HepG2 (cell line): ENCODE measurements around the gene ALKBH5. TPM values are rescaled to one million over a fixed set of nuclear protein-coding genes. Genes with fewer than 3 reads are reported as not detected.

Experiments used
- AHR ChIP-seq: IDR thresholded peaks from 2 replicates; pipeline ENCODE4 v1.6.1; 2018; ENCODE audit warnings: missing genetic modification reagents, missing compliant biosample characterization
- ELF3 ChIP-seq: IDR thresholded peaks from 2 replicates; pipeline ENCODE4 v1.6.1; 2016; ENCODE audit warnings: missing genetic modification reagents, missing compliant biosample characterization
- IKZF1 ChIP-seq: fragments of 450-650 bp; IDR thresholded peaks from 2 replicates; pipeline ENCODE4 v1.7.1; 2016
- IRX3 ChIP-seq: sonication (generic); formaldehyde crosslinking; IDR thresholded peaks from 2 replicates; pipeline ENCODE4 v1.8.1; 2023; ENCODE audit warnings: mild to moderate bottlenecking, low read depth, missing genetic modification reagents, borderline replicate concordance
- JARID2 ChIP-seq: sonication (generic); formaldehyde crosslinking; IDR thresholded peaks from 2 replicates; pipeline ENCODE4 v1.8.1; 2023; ENCODE audit warnings: missing genetic modification reagents, inconsistent platforms; ENCODE audit not compliant: insufficient replicate concordance
- KLF11 ChIP-seq: IDR thresholded peaks from 2 replicates; pipeline ENCODE4 v1.6.1; 2016; ENCODE audit warnings: missing compliant biosample characterization
- NFE2 ChIP-seq: sonication (generic); formaldehyde crosslinking; IDR thresholded peaks from 2 replicates; pipeline ENCODE4 v1.4.0; 2020; ENCODE audit warnings: missing genetic modification reagents
- NR3C1 ChIP-seq: sonication (generic); formaldehyde crosslinking; IDR thresholded peaks from 2 replicates; pipeline ENCODE4 v1.4.0; 2020; ENCODE audit warnings: missing genetic modification reagents
- RFX1 ChIP-seq: fragments of 450-650 bp; IDR thresholded peaks from 2 replicates; pipeline ENCODE4 v1.6.1; 2017
- RFX5 ChIP-seq: IDR thresholded peaks from 2 replicates; pipeline ENCODE4 v1.6.1; 2011; ENCODE audit warnings: low read depth, low read length, improper control_type of control experiment
- RNF2 ChIP-seq: fragments of 450-650 bp; conservative IDR thresholded peaks from 2 replicates; pipeline ENCODE4 v1.6.1; 2016; ENCODE audit warnings: low read depth
- SSRP1 ChIP-seq: IDR thresholded peaks from 2 replicates; pipeline ENCODE4 v1.6.1; 2016; ENCODE audit warnings: control low read depth
- ZNF652 ChIP-seq: IDR thresholded peaks from 2 replicates; pipeline ENCODE4 v1.6.1; 2016; ENCODE audit warnings: low read depth, borderline replicate concordance
- ZNF713 ChIP-seq: sonication (generic); formaldehyde crosslinking; IDR thresholded peaks from 2 replicates; pipeline ENCODE4 v1.4.0; 2020; ENCODE audit warnings: mild to moderate bottlenecking, missing genetic modification reagents
- polyA plus RNA-seq, 8 experiments: library from polyadenylated mRNA; depleted of rRNA in 3 of 8; stranded (reverse) in 7 of 8; unstranded in 1 of 8; fragments of >200 nt; fragmentation: Illumina TruSeq in 4 of 8; extraction: Trizol in 4 of 8; gene quantifications; 2 replicates each; pipeline versions ENCODE4 v1.2.1 to v1.2.3, GENCODE V29; 2011 to 2016; ENCODE audit warnings: low read depth in 4 of 8, missing spikeins in 1 of 8, mixed read lengths in 1 of 8; ENCODE audit not compliant: insufficient read depth in 1 of 8
- total RNA-seq, 5 experiments: library from RNA; depleted of rRNA; stranded (reverse); fragments of >200 nt; fragmentation: Illumina TruSeq; extraction: Trizol; gene quantifications; 2 replicates each; pipeline ENCODE4 v1.2.3, GENCODE V29; 2016; ENCODE audit warnings: low read depth in 1 of 5
- TF ChIP-seq, protein P1 (sequence below): sonication (generic); formaldehyde crosslinking; IDR thresholded peaks from 2 replicates; pipeline ENCODE4 v1.8.0; 2022; ENCODE audit warnings: missing genetic modification reagents, low read depth, mild to moderate bottlenecking, borderline replicate concordance
- TF ChIP-seq, protein P2 (sequence below): sonication (generic); formaldehyde crosslinking; IDR thresholded peaks from 2 replicates; pipeline ENCODE4 v1.4.0; 2020; ENCODE audit warnings: missing genetic modification reagents
- TF ChIP-seq, protein P3 (sequence below): sonication (generic); formaldehyde crosslinking; IDR thresholded peaks from 2 replicates; pipeline ENCODE4 v1.9.0; 2021; ENCODE audit warnings: missing genetic modification reagents, borderline replicate concordance
- TF ChIP-seq, protein P4 (sequence below): sonication (generic); formaldehyde crosslinking; IDR thresholded peaks from 2 replicates; pipeline ENCODE4 v1.4.0; 2020; ENCODE audit warnings: missing genetic modification reagents, borderline replicate concordance
- TF ChIP-seq, protein P5 (sequence below): sonication (generic); formaldehyde crosslinking; IDR thresholded peaks from 2 replicates; pipeline ENCODE4 v1.5.1; 2020; ENCODE audit warnings: missing genetic modification reagents, mild to moderate bottlenecking, borderline replicate concordance
- TF ChIP-seq, protein P6 (sequence below): sonication (generic); formaldehyde crosslinking; IDR thresholded peaks from 2 replicates; pipeline ENCODE4 v1.5.0; 2020; ENCODE audit warnings: mild to moderate bottlenecking, missing genetic modification reagents
- TF ChIP-seq, protein P7 (sequence below): sonication (generic); formaldehyde crosslinking; conservative IDR thresholded peaks from 2 replicates; pipeline ENCODE4 v1.4.0; 2020; ENCODE audit warnings: missing genetic modification reagents

ALKBH5 gene
- total and polyA plus RNA-seq, 2 of the 13 experiments (the other 11 are each of a cell fraction or from before 2014, with no cell fraction given) = 68.9 to 76.9 TPM

DNA sequence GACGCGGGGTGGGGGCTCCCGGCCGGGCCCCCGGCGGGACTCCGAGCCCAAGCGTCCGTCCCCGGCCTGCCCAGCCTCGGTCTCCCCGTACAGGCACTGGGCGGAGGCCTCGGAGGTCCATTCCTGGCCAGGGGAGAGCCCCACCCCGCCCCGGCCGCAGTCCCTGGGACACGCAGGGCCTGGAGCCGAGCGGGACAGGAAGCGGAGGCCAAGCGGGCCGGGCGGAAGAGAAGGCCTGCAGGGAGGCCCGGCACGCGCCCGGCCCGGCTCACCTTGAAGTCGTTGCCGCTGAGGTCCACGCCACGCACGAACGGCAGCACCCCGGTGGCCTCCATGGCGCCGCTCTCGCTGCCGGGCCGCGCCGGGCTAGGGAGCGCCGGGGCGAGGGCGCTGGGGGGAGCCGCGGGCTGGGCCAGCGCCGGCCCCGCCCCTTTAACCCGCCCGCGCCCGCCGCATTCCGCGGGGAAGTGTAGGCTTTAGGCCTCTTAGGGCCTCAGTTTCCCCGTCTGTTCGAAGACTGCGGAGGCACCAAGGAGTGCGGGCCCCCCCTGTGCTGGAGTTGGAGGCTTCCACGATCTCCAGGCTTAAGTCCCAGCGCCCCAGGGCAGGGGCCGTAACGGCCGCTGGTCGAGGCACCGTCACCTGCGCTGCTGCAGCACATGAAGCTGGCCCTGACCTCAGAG lies 74.9 kb downstream of the ALKBH5 start, which contains the start of gene FLII (continued):
- TF ChIP-seq, protein P1, sequence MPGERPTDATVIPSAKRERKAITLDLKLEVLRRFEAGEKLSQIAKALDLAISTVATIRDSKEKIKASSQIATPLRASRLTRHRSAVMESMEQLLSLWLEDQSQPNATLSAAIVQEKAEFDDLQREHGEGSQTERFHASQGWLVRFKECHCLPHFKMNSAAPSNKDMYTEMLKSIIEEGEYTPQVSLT (CRISPR knock-in tag) = no peak
- TF ChIP-seq, protein P2, sequence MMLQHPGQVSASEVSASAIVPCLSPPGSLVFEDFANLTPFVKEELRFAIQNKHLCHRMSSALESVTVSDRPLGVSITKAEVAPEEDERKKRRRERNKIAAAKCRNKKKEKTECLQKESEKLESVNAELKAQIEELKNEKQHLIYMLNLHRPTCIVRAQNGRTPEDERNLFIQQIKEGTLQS (CRISPR knock-in tag) = peak; percentile 10; the same call in 1 of the 2 replicates
- TF ChIP-seq AHR (no peak), SSRP1 (CRISPR knock-in tag) (no peak), IRX3 (CRISPR knock-in tag) (no peak), KLF11 (no peak), JARID2 (CRISPR knock-in tag) (no peak), NFE2 (CRISPR knock-in tag) (no peak), RFX1 (no peak), NR3C1 (CRISPR knock-in tag) (no peak), ELF3 (CRISPR knock-in tag) (no peak; the same call in 1 of the 2 replicates), RNF2 (no peak), ZNF652 (CRISPR knock-in tag) (peak; percentile 95), ZNF713 (CRISPR knock-in tag) (no peak), RFX5 (no peak), IKZF1 (no peak)
- TF ChIP-seq, protein P3, sequence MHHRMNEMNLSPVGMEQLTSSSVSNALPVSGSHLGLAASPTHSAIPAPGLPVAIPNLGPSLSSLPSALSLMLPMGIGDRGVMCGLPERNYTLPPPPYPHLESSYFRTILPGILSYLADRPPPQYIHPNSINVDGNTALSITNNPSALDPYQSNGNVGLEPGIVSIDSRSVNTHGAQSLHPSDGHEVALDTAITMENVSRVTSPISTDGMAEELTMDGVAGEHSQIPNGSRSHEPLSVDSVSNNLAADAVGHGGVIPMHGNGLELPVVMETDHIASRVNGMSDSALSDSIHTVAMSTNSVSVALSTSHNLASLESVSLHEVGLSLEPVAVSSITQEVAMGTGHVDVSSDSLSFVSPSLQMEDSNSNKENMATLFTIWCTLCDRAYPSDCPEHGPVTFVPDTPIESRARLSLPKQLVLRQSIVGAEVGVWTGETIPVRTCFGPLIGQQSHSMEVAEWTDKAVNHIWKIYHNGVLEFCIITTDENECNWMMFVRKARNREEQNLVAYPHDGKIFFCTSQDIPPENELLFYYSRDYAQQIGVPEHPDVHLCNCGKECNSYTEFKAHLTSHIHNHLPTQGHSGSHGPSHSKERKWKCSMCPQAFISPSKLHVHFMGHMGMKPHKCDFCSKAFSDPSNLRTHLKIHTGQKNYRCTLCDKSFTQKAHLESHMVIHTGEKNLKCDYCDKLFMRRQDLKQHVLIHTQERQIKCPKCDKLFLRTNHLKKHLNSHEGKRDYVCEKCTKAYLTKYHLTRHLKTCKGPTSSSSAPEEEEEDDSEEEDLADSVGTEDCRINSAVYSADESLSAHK (CRISPR knock-in tag) = no peak
- TF ChIP-seq, protein P4, sequence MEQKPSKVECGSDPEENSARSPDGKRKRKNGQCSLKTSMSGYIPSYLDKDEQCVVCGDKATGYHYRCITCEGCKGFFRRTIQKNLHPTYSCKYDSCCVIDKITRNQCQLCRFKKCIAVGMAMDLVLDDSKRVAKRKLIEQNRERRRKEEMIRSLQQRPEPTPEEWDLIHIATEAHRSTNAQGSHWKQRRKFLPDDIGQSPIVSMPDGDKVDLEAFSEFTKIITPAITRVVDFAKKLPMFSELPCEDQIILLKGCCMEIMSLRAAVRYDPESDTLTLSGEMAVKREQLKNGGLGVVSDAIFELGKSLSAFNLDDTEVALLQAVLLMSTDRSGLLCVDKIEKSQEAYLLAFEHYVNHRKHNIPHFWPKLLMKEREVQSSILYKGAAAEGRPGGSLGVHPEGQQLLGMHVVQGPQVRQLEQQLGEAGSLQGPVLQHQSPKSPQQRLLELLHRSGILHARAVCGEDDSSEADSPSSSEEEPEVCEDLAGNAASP (CRISPR knock-in tag) = no peak
- TF ChIP-seq, protein P5, sequence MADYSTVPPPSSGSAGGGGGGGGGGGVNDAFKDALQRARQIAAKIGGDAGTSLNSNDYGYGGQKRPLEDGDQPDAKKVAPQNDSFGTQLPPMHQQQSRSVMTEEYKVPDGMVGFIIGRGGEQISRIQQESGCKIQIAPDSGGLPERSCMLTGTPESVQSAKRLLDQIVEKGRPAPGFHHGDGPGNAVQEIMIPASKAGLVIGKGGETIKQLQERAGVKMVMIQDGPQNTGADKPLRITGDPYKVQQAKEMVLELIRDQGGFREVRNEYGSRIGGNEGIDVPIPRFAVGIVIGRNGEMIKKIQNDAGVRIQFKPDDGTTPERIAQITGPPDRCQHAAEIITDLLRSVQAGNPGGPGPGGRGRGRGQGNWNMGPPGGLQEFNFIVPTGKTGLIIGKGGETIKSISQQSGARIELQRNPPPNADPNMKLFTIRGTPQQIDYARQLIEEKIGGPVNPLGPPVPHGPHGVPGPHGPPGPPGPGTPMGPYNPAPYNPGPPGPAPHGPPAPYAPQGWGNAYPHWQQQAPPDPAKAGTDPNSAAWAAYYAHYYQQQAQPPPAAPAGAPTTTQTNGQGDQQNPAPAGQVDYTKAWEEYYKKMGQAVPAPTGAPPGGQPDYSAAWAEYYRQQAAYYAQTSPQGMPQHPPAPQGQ = no peak
- TF ChIP-seq, protein P6, sequence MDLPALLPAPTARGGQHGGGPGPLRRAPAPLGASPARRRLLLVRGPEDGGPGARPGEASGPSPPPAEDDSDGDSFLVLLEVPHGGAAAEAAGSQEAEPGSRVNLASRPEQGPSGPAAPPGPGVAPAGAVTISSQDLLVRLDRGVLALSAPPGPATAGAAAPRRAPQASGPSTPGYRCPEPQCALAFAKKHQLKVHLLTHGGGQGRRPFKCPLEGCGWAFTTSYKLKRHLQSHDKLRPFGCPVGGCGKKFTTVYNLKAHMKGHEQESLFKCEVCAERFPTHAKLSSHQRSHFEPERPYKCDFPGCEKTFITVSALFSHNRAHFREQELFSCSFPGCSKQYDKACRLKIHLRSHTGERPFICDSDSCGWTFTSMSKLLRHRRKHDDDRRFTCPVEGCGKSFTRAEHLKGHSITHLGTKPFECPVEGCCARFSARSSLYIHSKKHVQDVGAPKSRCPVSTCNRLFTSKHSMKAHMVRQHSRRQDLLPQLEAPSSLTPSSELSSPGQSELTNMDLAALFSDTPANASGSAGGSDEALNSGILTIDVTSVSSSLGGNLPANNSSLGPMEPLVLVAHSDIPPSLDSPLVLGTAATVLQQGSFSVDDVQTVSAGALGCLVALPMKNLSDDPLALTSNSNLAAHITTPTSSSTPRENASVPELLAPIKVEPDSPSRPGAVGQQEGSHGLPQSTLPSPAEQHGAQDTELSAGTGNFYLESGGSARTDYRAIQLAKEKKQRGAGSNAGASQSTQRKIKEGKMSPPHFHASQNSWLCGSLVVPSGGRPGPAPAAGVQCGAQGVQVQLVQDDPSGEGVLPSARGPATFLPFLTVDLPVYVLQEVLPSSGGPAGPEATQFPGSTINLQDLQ (CRISPR knock-in tag) = peak; percentile 17; the same call in 1 of the 2 replicates
- TF ChIP-seq, protein P7, sequence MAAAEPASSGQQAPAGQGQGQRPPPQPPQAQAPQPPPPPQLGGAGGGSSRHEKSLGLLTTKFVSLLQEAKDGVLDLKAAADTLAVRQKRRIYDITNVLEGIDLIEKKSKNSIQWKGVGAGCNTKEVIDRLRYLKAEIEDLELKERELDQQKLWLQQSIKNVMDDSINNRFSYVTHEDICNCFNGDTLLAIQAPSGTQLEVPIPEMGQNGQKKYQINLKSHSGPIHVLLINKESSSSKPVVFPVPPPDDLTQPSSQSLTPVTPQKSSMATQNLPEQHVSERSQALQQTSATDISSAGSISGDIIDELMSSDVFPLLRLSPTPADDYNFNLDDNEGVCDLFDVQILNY (CRISPR knock-in tag) = no peak
